ENCODE data around the gene PPA2. TPM values are rescaled to one million over a fixed set of nuclear protein-coding genes. Genes with fewer than 3 reads are reported as not detected.
A peak's percentile ranks its signal among the peaks of the same experiment; 100 is the strongest.
"Not testable (repeated sequence)": the region's sequence is repeated elsewhere in the genome, so short reads cannot be mapped to it uniquely, and the experiment has no call there.

PPA2 gene
- total RNA-seq, 1 donor from 2014 or later = 157 TPM

DNA sequence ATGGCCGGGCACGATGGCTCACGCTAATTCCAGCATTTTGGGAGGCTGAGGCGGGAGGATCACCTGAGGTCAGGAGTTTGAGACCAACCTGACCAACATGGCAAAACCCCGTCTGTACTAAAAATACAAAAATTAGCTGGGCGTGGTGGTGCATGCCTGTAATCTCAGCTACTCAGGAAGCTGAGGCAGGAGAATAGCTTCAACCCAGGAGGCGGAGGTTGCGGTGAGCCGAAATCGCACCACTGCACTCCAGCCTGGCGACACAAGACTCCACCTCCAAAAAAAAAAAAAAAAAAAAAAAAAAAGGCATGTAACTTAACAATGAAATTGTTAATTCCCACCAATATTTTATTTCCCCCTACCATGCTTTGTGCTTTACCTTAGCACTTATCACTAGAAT is 15.3 kb downstream of the PPA2 start:
- DNase-seq = not testable (repeated sequence)

DNA sequence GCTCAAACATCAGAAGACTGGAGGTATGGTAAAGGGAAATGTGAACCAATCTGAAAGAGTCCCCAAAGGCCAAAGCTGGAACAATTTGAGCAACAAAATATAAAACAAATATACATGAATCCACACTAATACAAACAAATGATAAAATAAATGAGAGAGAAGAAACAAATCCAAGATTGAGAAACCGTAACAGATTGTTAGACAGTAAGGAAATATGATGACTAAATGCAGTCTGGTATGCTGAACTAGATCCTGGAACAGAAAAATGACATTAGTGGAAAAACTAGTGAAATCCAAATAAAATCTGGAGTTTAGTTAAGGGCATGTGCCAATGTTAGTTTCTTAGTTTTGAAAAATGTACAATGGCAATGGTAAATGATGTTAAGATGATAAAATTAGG is 15.9 kb downstream of the PPA2 start:
- DNase-seq = no peak

DNA sequence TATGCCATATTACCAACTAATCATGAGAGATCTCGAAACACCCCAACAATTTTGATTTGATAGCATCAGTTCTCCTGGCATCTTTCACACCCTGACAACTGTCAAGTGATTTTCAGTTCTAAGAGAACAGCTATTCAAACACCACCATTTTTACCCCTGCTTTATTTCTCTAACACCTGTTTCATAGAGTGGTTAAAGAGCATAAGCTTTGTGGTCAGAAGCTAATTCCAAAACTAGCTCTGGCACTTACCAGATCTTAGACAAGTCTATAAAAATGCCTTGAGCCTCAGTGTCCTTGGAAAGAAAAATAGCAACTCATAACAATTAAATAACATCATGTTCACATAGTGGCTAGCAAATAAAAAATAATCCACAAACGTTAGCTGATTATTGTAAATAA is 17.9 kb downstream of the PPA2 start:
- no peak for DNase-seq

DNA sequence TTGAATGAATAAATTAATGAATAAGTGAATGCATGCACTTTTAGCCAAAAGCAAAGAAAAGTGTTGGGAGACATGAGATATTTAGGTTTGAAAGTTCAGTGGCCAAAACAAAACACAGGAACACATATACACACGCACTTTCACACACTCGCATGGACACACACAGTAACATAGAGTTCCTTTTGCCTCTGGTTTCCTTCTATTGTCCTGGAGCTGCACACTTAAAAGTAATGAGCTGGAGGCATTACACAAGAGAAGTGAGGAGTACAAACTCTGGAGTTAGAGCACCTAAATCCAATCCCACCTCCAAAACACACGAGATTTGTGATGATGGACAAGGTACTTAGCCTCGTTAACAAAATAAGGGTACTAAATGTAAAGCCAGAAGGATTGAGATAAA is 18.7 kb downstream of the PPA2 start:
- no peak for DNase-seq

DNA sequence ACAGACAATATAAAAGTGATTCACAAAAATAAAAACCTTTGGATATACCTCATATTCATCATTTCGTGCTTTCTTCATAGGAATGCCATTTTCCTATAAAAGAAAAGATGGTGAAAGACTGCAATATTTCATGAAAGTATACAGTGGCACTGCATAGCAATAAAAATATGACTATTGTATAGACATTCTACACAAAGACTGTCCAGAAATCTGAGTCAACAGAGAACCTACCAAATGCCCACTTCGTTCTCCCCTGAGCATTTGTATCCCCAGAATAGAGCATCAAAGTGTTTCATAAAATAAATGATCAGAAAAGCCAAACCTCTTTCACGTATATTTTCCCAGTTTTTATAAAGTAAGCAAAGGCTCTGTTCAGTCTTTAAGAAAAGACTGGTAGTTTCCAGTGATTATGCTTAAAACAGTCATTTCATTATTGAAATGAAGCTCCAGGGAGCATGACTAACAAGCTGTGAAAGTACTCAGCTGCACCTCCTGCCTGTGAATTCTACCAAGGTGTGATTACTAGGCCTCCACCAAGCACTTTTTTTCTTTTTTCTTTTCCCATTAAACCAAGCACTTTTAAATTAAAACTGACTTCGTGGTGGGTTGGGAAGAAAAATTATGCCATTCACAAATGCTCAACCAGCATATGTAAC is 20.2 kb downstream of the PPA2 start:
- DNase-seq = no peak

DNA sequence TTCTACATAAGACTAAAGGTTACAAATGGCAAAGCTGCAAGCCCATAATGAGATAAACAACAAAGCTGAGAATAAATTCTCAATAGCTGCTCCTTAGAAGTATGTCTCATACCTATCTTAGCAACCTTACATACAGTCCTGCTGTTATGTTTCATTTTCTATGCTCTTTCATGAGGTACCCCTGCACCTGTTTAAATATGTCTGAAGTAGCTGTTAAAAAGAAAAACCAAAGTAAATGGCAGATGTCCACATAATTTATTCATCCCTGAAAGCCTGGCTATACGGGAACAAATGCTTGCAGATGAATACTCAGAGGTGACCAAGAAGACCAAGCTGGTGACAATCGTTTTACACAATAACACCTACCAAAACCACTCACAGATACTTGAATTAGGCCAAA is 22.5 kb downstream of the PPA2 start:
- no peak for DNase-seq

DNA sequence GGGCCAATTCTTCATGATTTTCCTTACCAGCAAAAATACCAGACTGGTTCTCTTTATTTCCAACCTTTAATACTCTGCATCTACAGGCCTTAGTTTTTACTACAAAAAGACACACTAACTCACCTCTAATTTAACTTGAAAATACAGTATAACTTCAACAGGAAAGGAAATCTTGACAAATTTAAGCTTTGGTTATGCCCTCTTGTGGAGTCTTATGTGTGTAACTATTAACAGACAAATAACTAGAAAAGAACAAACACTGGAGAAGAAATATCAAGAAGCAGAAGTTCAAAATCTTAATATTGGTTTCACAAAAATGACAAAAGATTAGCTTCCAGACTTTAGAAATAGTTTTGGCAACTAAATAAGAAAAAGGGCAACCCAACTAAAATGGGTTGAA is 33.0 kb downstream of the PPA2 start:
- DNase-seq = no peak

DNA sequence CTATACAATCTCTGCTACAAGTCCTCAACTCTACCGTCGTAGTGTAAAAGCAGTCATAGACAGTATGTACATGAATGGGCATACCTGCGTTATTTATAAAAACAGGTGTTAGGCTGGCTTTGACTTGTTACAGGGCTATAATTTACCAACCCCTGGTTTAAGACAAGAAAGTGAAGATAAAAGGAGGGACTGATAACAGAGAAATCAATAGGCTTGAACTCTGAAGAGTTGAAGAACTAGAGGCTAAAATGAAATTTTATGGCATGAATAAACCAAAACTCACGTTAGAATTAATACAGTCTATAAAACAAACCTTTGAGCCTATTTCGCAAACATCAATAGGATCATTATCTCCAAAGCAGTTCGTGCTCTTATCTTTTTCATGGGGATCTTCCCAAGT is 36.2 kb downstream of the PPA2 start:
- no peak for DNase-seq

DNA sequence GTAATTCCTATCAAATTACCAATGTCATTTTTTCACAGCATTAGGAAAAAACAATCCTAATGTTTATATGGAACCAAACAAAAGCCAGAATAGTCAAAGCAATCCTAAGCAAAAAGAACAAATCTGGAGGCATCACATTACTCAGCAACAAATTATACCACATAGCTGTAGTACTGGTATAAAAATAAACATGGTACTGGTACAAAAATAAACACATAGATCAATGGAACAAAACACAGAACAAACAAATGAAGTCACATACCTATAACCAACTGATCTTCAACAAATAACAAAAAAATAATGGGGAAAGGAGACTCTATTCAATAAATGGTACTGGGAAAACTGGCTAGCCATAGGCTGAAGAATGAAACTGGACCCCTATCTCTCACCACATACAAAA is 37.4 kb downstream of the PPA2 start:
- DNase-seq = no peak

DNA sequence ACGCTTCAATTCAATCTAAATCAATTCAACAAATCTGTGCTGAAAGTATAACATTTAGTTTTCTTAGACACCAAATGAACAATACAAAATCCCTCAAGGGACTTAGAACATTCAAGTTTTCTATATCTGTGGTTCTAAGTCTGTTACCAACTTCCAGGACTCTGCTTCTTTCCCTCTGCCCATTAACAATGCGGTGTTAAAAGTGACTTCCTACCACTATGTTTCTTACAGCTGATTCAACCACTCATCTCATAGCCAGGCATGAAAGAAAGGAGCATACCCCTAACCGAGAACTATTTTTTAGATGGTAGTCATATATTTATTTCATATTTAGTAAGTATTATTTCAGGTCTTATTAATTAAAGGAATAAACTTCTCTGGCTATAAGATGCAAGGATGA is 38.9 kb downstream of the PPA2 start:
- no peak for DNase-seq

DNA sequence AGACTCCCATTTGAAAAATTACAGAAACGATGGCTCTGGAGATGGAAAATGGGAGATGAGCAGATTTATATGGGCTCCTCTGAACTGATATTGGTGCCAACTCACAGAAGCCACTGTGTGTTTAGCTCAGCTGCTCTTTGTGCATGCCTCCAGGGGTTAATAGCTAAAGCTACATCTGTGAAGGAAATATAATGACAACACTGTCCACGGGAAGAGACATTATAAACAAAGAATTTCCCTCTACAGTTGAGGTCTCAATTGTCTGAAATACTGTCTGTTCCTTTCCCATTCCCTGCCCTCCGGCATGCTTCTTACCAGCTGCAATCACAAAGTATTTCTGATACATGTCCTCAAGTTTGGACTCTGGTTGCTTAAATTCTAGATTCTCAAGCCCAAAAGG is 40.4 kb downstream of the PPA2 start:
- DNase-seq = no peak

DNA sequence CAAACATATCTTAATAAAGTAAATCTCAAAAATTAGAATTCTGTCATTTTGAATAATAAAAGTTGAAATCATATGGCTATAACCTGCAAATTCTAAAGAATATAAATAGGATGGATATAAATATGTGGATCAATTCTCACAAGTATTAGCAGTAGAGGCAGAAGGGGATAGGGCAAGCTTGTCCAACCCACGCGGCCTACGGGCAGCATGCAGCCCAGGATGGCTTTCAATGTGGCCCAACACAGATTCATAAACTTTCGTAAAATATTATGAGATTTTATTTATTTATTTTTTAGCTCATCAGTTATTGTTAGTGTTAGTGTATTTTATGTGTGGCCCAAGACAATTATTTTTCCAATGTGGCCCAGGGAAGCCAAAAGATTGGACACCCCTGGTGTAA is 41.4 kb downstream of the PPA2 start:
- DNase-seq = no peak

DNA sequence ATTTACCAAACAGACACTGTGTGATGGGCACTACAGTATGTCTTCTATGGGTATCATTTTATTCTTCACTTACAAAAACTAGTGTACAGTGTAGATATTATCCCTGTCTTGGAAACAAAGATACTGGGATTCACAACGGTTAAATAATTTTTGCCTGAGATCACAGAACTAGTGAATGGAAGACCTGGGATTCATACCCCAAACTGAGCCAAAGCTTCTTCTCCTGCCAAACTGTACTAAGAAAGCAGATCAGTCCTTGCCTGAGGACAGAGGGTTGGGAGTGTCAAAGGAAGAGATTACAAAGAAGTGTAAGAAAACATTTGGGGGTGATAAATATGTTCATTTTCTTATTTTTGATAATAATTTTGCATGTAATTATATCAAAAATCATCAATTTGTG is 43.1 kb downstream of the PPA2 start:
- no peak for DNase-seq

DNA sequence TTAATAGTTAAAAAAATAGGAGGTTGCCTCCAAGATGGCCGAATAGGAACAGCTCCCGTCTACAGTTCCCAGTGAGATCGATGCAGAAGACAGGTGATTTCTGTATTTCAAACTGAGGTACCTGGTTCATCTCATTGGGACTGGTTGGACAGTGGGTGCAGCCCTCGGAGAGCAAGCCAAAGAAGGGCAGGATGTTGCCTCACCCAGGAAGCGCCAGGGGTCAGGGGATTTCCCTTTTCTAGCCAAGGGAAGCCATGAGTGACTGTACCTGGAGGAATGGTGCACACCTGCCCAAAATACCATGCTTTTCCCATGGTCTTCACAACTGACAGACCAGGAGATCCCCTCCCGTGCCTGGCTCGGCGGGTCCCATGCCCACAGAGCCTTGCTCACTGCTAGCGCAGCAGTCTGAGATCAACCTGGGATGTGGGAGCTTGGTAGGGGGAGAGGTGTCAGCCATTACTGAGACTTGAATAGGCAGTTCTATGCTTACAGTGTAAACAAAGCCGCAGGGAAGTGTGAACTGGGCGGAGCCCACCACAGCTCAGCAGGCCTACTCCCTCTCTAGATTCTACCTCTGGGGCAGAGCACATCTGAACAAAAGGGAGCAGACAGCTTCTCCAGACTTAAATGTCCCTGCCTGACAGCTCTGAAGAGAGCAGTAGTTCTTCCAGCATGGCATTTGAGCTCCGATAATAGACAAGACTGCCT is 47.5 kb downstream of the PPA2 start:
- DNase-seq = no peak

DNA sequence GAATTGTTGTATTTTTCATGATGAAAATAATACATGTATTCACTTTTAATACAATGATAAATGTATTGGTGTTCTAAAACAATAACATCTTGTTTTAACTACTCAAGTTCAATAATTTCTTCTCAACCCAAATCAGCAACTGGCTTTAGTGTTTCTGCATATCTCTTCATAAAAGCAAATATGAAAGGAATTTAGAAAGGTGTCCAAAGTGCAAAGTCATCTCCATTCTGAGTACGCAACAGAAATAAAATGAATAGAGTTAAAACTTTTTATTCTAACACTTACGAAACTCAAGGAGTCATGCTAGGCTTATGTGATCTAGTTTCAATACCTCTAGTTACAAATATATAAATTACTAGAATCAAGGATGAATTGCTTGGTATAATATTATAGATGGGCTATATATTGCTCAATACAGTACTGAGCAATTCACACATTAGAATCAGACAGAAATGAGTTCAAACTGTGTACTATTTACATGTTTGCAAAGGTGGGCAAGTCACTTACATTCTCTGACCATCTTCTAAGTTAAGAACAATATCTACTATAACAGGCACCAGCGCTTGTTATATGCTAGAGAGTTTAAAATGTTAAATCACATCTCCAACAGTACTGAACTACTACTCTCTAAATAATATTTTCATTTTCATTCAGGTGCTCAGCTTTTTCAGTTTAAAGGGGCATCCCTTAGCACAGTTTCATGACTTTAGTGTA is 51.5 kb downstream of the PPA2 start:
- no peak for DNase-seq

DNA sequence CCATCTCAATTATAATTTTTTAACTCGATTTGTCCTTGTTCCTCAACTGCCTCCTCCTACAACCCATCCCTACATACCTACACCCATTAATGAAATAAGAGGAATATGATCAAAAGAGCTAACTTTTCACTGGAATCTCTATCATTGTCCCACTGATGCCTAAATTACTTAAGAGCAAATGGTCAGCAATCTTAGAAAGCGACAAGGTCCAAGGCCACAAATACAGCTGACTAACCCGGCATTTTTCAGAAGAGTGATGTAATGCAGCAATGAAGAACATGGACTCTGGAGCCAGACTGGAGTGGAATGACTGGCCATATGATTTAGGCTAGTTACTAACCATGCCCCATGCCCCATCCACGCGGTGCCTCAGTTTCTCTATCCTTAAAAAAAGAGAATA is 56.2 kb downstream of the PPA2 start:
- DNase-seq = no peak

DNA sequence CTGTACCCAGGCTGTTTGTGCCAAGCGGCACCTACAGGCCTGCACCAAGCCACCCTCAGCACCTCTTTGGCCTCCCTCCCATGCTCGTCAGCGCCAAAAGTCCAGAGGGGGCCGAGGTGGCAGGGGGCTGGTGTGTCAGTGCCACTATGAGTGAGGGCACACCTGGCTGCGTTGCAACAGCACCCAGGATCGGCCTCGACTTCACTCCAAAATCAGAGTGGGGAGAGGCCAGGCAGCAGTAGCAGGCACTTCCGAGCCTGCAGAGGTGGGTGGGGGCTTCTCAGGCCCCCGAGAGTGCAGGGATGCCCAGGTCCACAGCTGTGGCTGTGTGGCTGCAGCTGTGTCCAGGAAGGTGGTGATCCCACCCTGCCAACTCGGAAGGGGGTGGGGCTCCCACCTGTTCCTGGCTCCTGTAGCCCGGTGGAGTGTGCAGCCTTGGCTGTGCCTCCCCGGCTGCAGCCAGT is 58.5 kb downstream of the PPA2 start:
- DNase-seq = peak; percentile 23

DNA sequence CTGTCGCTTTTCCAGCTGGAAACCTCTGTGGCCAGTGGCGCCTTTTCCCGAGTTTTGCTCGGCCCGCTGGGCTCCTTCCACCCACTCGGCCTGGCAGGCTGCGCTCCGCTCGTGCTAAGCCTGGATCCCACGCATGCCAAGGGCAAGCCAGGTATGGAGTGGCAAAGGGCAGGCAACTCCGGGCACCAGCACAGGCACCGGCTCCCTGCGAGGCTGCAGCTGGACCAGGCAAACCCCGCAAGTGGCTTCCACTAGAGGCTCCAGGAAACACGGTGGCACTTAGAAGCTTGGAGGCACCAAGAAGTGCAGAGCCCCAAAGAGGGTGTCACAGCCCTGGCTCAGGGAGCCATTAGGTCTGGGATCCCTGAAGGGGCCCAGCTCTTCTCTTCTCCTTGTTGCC is 59.5 kb downstream of the PPA2 start:
- DNase-seq = no peak

DNA sequence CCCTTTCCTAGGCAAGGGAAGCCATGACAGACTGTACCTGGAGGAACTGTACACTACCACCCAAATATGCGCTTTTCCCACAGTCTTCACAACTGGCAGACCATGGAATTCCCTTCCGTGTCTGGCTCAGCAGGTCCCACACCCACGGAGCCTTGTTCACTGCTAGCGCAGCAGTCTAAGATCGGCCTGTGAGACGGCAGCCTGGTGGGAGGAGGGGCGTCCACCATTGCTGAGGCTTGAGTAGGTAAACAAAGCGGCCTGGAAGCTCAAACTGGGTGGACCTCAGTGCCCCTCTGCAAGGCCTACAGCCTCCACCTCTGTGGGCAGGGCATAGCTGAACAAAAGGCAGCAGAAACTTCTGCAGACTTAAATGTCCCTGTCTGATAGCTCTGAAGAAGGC is 64.7 kb downstream of the PPA2 start:
- not testable (repeated sequence) for DNase-seq

DNA sequence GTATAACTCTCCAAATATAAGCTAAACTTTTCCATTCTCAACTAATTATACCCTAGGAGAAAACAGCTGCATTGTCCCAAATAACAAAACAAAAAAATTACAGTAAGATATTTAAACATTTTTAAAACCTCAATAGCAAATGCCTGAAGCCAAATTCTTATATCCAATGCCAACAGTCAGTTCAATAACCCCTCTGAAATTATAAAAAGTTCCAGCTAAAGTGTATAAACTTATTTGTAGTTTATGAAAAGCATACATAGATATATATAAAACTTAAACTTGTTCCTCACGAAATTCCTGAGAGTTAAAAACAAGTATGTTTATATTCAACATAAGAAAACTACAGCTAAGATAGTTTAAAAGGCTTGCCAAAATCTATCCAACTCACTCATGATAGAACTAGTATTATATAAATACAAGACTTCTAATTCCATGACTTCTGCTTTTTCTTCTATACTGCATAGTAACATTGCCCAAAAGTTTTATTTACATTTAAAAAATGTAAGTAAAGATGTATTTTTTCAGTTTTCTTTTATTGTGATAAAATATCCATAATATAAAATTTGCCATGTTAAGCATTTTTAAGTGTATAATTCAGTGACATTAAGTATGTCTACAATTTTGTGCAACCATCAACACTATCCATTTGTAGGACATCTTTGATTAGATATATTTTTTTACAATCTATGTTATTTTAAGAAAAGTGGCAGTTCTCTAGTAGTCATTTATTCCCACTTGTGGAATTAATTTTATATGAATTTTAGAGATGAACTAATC is 72.8 kb downstream of the PPA2 start:
- DNase-seq = no peak

DNA sequence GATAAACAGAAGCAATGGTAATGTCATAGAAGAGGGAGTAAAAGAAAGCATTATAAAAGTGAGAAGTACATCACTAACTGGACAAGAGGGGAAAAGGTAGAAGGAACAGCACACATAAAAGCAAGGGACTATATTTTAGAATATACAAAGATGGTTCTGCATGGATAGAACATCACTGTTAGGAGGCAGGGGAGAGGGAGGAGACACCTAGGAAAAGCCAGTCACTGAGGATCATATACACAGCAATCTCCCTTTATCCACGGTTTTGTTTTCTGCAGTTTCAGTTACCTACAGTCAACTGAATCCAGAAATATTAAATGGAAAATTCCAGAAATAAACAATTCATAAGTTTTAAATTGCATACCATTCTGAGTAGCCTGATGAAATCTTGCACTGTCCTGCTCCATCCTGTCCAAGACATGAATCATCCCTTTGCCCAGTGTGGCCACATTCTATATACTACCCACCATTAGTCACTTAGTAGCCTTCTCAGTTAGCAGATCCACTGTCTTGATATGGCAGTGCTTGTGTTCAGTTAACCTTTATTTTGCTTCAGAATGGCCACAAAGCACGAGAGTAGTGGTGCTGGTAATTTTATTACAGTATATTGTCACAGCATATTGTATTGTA is 74.2 kb downstream of the PPA2 start:
- no peak for DNase-seq

DNA sequence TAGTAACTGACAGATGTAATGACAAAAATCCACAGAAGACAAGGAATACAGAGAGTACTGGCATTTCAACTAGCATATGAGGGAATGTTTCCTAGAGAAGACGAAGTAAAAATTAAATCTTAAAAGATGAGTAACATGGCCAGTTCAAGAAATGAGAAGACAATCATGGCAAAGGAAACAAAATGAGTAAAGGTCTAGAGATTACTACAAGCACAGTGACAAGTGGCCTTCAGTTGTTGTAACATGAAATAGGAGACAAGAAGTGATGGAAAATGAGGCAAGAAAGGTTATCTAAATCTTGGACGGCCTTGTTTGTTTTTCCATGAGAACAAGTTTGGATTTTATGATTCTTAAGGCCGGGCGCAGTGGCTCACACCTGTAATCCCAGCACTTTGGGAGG is 81.0 kb downstream of the PPA2 start:
- no peak for DNase-seq
